HCT116 (cell line): ENCODE measurements around the gene VAMP8. TPM values are rescaled to one million over a fixed set of nuclear protein-coding genes. Genes with fewer than 3 reads are reported as not detected.

Source experiments
- ATAC-seq: fragments of 200-7000 bp; cut with Tn5 transposase; 2 replicates; pipeline ENCODE4 v1.9.1; 2020; ENCODE audit warnings: mild to moderate bottlenecking, moderate library complexity
- BruUV-seq: library from RNA; stranded (reverse); fragments of 400-500 nt; replicated peaks from 2 replicates; lab custom pipeline; 2021; lab: Mats Ljungman, UMichigan
- CTCF ChIA-PET: fragments of 300-600 bp; sonication (Branson Sonifier 250); formaldehyde crosslinking; loops from one replicate; lab custom pipeline; 2021; ENCODE audit warnings: antibody characterized with exemption; lab: Charles Lee
- POLR2A ChIA-PET: fragments of 300-600, 350-600 bp; sonication (Branson Sonifier 250); formaldehyde crosslinking; loops from one replicate; lab custom pipeline; 2021; ENCODE audit warnings: antibody characterized with exemption; lab: Charles Lee
- RAD21 ChIA-PET, 2 experiments: fragments of 300-600 bp; sonication (Branson Sonifier 250); formaldehyde crosslinking; loops; one replicate each; lab custom pipeline; 2023; ENCODE audit warnings: low total read pairs in 2 of 2; ENCODE audit not compliant: uncharacterized antibody in 2 of 2, unreplicated experiment in 2 of 2, low non-redundant PET in 1 of 2; lab: Charles Lee
- DNase-seq: peaks from one replicate; pipeline ENCODE4 v3.0.0-alpha.2; 2010; ENCODE audit warnings: low read depth, low spot score
- H2AFZ ChIP-seq: fragments of 200-600 bp; shearing (Covaris generic), sonication (generic); 2 replicates; pipeline ENCODE4 v1.6.1; 2017; ENCODE audit warnings: low read depth, mixed run types, mixed read lengths, antibody characterized with exemption, low read length; ENCODE audit not compliant: poor library complexity, severe bottlenecking
- H3K27ac ChIP-seq: 2 replicates; pipeline ENCODE4 v1.5.1; 2012; ENCODE audit warnings: low read depth, low read length
- H3K27me3 ChIP-seq: fragments of 200-600 bp; sonication (generic); 2 replicates; pipeline ENCODE4 v1.6.1; 2016; ENCODE audit warnings: mixed run types, low read length, mixed read lengths; ENCODE audit not compliant: insufficient read depth
- H3K36me3 ChIP-seq, 2 experiments: fragments of 200-500 bp in 1 of 2; fragments of 200-600 bp in 1 of 2; sonication (Bioruptor generic) in 1 of 2; sonication (generic) in 1 of 2; 2 replicates each; pipeline versions ENCODE4 v1.5.1 to v1.6.1; 2014 to 2016; ENCODE audit warnings: low read length in 2 of 2, inconsistent platforms in 1 of 2, mixed read lengths in 1 of 2, mixed run types in 1 of 2; ENCODE audit not compliant: insufficient read depth in 2 of 2, control insufficient read depth in 1 of 2
- H3K4me1 ChIP-seq, 2 experiments: fragments of 200-600 bp in 1 of 2; sonication (generic) in 1 of 2; 2 replicates each; pipeline versions ENCODE4 v1.5.1 to v1.6.1; 2012 to 2017; ENCODE audit warnings: low read length in 2 of 2, inconsistent platforms in 1 of 2, mild to moderate bottlenecking in 1 of 2, mixed read lengths in 1 of 2, mixed run types in 1 of 2, moderate library complexity in 1 of 2; ENCODE audit not compliant: insufficient read depth in 2 of 2, control insufficient read depth in 1 of 2
- H3K4me2 ChIP-seq: fragments of 200-600 bp; sonication (generic); 2 replicates; pipeline ENCODE4 v1.6.1; 2017; ENCODE audit warnings: mixed run types, low read length, mixed read lengths
- H3K4me3 ChIP-seq, 2 experiments: fragments of 200-600 bp in 1 of 2; sonication (generic) in 1 of 2; replicated peaks in 1 of 2; 2 replicates each; pipeline ENCODE4 v1.5.1; 2011 to 2016; ENCODE audit warnings: low read length in 2 of 2, control low read depth in 1 of 2, low read depth in 1 of 2, mild to moderate bottlenecking in 1 of 2, mixed read lengths in 1 of 2, mixed run types in 1 of 2
- H3K79me2 ChIP-seq: fragments of 200-600 bp; sonication (generic); 2 replicates; pipeline ENCODE4 v1.6.1; 2017; ENCODE audit warnings: mild to moderate bottlenecking, mixed run types, low read length, moderate library complexity, mixed read lengths; ENCODE audit not compliant: insufficient read depth
- H3K9ac ChIP-seq: fragments of 200-600 bp; sonication (generic); 2 replicates; pipeline ENCODE4 v1.6.1; 2016; ENCODE audit warnings: low read length, mixed read lengths
- H3K9me2 ChIP-seq: fragments of 200-600 bp; sonication (generic), shearing (Covaris generic); 2 replicates; pipeline ENCODE4 v1.6.1; 2017; ENCODE audit warnings: mixed run types, mild to moderate bottlenecking, moderate library complexity; ENCODE audit not compliant: insufficient read depth
- H3K9me3 ChIP-seq, 2 experiments: fragments of 200-500 bp in 1 of 2; fragments of 200-600 bp in 1 of 2; sonication (Bioruptor generic) in 1 of 2; sonication (generic) in 1 of 2; 2 replicates each; pipeline ENCODE4 v1.6.1; 2014 to 2017; ENCODE audit warnings: low read length in 2 of 2, mixed read lengths in 2 of 2, inconsistent platforms in 1 of 2, low read depth in 1 of 2, mild to moderate bottlenecking in 1 of 2, mixed run types in 1 of 2, moderate library complexity in 1 of 2; ENCODE audit not compliant: control insufficient read depth in 1 of 2, insufficient read depth in 1 of 2
- H4K20me1 ChIP-seq: fragments of 200-600 bp; sonication (generic), shearing (Covaris generic); 2 replicates; pipeline ENCODE4 v1.6.1; 2017; ENCODE audit warnings: mixed run types, mild to moderate bottlenecking, moderate library complexity; ENCODE audit not compliant: insufficient read depth
- CBX3 ChIP-seq: IDR thresholded peaks from 2 replicates; pipeline ENCODE4 v1.6.1; 2012; ENCODE audit warnings: low read depth
- CEBPB ChIP-seq: IDR thresholded peaks from 2 replicates; pipeline ENCODE4 v1.6.1; 2012; ENCODE audit warnings: low read depth
- POLR2A ChIP-seq: IDR thresholded peaks from 2 replicates; pipeline ENCODE4 v1.7.0; 2011; ENCODE audit warnings: borderline replicate concordance; ENCODE audit not compliant: insufficient read depth, insufficient read length; ENCODE audit errors: extremely low read depth
- POLR2AphosphoS5 ChIP-seq: IDR thresholded peaks from 2 replicates; pipeline ENCODE4 v1.6.1; 2011; ENCODE audit warnings: mild to moderate bottlenecking, low read depth, low read length, moderate library complexity
- SP1 ChIP-seq: IDR thresholded peaks from 2 replicates; pipeline ENCODE4 v1.6.1; 2012; ENCODE audit warnings: low read depth
- TCF7L2 ChIP-seq: IDR thresholded peaks from 2 replicates; pipeline ENCODE4 v1.7.0; 2011; ENCODE audit warnings: borderline replicate concordance, inconsistent platforms; ENCODE audit not compliant: insufficient read depth, insufficient read length; ENCODE audit errors: extremely low read depth
- YY1 ChIP-seq: IDR thresholded peaks from 2 replicates; pipeline ENCODE4 v1.6.1; 2011; ENCODE audit warnings: low read length, low read depth, moderate library complexity, mild to moderate bottlenecking; ENCODE audit not compliant: insufficient replicate concordance; ENCODE audit errors: extremely low read depth
- intact Hi-C: fragments of 100-400 bp; cut with micrococcal nuclease; formaldehyde crosslinking; loops from 2 replicates; pipeline ENCODE4 v1.10.0; 2022
- total RNA-seq: library from RNA; stranded (reverse); gene quantifications from one replicate; pipeline ENCODE4 v1.2.1, GENCODE V29; 2021; ENCODE audit not compliant: unreplicated experiment
- TF ChIP-seq, protein P1 (sequence below): IDR thresholded peaks from 2 replicates; pipeline ENCODE4 v1.6.1; 2011; ENCODE audit warnings: mild to moderate bottlenecking, low read length, moderate library complexity; ENCODE audit not compliant: insufficient replicate concordance; ENCODE audit errors: extremely low read depth
- TF ChIP-seq, protein P2 (sequence below), 3 experiments: fragments of 200-600 bp in 1 of 3; sonication (generic) in 1 of 3; IDR thresholded peaks in 2 of 3; conservative IDR thresholded peaks in 1 of 3; 2 replicates each; pipeline ENCODE4 v1.5.1; 2012 to 2017; ENCODE audit warnings: low read depth in 2 of 3, low read length in 2 of 3, antibody characterized with exemption in 1 of 3, borderline replicate concordance in 1 of 3, control low read depth in 1 of 3, mild to moderate bottlenecking in 1 of 3, mixed read lengths in 1 of 3, mixed run types in 1 of 3, moderate library complexity in 1 of 3; ENCODE audit not compliant: insufficient read depth in 1 of 3

The VAMP8 gene
- total RNA-seq, 1 experiment from 2014 or later, result 52.6 TPM

DNA sequence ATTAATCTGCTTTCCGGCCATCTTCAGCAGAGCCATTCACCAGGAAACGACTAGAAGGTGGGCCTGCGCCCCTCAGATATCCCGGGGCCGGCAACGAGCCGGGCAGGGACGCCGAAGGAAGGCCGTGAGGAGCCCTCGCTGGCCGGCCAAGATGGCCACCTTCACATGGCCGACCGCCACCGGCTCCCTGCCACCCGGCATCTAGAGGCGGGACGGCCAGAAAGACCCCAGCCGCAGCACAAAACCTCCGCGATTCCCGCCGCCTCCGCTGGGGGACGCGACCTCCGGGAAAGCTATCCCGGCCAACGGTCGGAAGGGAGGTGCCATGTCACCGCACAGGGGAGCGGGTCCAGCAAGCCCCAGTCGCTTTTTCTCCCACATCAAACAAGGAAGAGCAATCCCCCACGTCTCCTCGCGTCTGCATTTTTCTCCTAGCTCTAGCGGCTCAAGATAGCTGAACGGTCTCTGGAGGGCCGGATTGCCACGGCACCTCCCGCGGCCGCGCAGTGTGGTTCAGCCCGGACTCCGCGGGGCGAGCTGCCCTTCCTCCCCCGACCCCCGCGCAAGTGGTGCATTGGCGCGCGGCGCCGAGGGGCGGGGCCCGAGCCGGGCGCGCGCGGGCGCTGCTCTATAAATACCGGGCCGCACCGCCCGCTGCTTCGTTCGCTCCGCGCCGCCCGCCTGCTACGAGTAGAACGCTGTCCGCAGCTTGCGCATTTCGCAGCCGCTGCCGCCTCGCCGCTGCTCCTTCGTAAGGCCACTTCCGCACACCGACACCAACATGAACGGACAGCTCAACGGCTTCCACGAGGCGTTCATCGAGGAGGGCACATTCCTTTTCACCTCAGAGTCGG, 38.7 kb upstream of the VAMP8 start, which contains the start of gene MAT2A:
Gene MAT2A (plus strand): TSS at position 662 of the 854 bp plus-strand sequence. CDS start 120 bp downstream, at position 782.
- peaks cover 14 to 45% of the 10 kb centered on the region in 2 experiments; a peak in 3 of 4 replicates for H3K4me1 ChIP-seq
- peak within 1 kb of the TSS; percentile 99 for H3K27ac ChIP-seq
- H2AFZ ChIP-seq, result no peak within 1 kb of the TSS
- TF ChIP-seq YY1 (peak; percentile 90), SP1 (no peak), POLR2A (peak; percentile 99), POLR2AphosphoS5 (peak; percentile 99), TCF7L2 (peak; percentile 40), CBX3 (no peak), CEBPB (no peak)
- TF ChIP-seq, protein P1, sequence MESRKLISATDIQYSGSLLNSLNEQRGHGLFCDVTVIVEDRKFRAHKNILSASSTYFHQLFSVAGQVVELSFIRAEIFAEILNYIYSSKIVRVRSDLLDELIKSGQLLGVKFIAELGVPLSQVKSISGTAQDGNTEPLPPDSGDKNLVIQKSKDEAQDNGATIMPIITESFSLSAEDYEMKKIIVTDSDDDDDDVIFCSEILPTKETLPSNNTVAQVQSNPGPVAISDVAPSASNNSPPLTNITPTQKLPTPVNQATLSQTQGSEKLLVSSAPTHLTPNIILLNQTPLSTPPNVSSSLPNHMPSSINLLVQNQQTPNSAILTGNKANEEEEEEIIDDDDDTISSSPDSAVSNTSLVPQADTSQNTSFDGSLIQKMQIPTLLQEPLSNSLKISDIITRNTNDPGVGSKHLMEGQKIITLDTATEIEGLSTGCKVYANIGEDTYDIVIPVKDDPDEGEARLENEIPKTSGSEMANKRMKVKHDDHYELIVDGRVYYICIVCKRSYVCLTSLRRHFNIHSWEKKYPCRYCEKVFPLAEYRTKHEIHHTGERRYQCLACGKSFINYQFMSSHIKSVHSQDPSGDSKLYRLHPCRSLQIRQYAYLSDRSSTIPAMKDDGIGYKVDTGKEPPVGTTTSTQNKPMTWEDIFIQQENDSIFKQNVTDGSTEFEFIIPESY, result peak; percentile 8
- TF ChIP-seq, protein P2, sequence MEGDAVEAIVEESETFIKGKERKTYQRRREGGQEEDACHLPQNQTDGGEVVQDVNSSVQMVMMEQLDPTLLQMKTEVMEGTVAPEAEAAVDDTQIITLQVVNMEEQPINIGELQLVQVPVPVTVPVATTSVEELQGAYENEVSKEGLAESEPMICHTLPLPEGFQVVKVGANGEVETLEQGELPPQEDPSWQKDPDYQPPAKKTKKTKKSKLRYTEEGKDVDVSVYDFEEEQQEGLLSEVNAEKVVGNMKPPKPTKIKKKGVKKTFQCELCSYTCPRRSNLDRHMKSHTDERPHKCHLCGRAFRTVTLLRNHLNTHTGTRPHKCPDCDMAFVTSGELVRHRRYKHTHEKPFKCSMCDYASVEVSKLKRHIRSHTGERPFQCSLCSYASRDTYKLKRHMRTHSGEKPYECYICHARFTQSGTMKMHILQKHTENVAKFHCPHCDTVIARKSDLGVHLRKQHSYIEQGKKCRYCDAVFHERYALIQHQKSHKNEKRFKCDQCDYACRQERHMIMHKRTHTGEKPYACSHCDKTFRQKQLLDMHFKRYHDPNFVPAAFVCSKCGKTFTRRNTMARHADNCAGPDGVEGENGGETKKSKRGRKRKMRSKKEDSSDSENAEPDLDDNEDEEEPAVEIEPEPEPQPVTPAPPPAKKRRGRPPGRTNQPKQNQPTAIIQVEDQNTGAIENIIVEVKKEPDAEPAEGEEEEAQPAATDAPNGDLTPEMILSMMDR (IDR thresholded peaks at IDR 0.05 in 2 of 3, conservative IDR thresholded peaks at IDR 0.05 in 1 of 3; ENCODE audit: borderline replicate concordance in 1 of 3, insufficient read depth in 1 of 3, low read depth in 2 of 3, low read length in 2 of 3), result peak in 2 of 3 experiments; percentile 58 to 74; a peak in 4 of 6 replicates
- intact Hi-C loops, result loop anchor here (1.0 to 2.0 kb wide), 3 partner anchors 39 to 118 kb away; no protein-coding TSS in a partner anchor
- peak within 1 kb of the TSS; percentile 94 for H3K9ac ChIP-seq
- peaks cover 65% of the 10 kb centered on the region for H3K79me2 ChIP-seq
- ChIA-PET RAD21 (interaction anchor here (0.6 to 1.2 kb wide), 7 partner anchors 13 to 118 kb away, joined by 3 to 10 read pairs (median 6); no protein-coding TSS in a partner anchor), CTCF (interaction anchor here (0.9 to 2.1 kb wide), 8 partner anchors 10 to 125 kb away, joined by 3 to 17 read pairs (median 4); no protein-coding TSS in a partner anchor), POLR2A (interaction anchor here (0.6 to 15.3 kb wide), 40 partner anchors 8 to 618 kb away, joined by 3 to 236 read pairs (median 6); partner anchors contain the start of genes C2orf68, ELMOD3, GGCX and RETSAT)
- peaks cover 32 to 40% of the 10 kb centered on the region in 2 experiments for H3K36me3 ChIP-seq
- H3K9me2 ChIP-seq, result no peaks in the 10 kb centered on the region
- peak; percentile 81 for ATAC-seq
- no peaks in the 10 kb centered on the region for H3K27me3 ChIP-seq
- H3K9me3 ChIP-seq, result no peaks in the 10 kb centered on the region
- TSS peak; percentile 77 for BruUV-seq
- DNase-seq, result peak; percentile 89
- peaks cover 35% of the 10 kb centered on the region for H4K20me1 ChIP-seq
- H3K4me3 ChIP-seq, result peak within 1 kb of the TSS; percentile 84 to 94
- peak within 1 kb of the TSS; percentile 75 for H3K4me2 ChIP-seq
